ENCODE results near the gene ZNF530. TPM values are rescaled to one million over a fixed set of nuclear protein-coding genes. Genes with fewer than 3 reads are reported as not detected.

Gene ZNF530
- total and polyA plus RNA-seq, 2 experiments from 2014 or later, result 3.3 to 11.2 TPM

DNA sequence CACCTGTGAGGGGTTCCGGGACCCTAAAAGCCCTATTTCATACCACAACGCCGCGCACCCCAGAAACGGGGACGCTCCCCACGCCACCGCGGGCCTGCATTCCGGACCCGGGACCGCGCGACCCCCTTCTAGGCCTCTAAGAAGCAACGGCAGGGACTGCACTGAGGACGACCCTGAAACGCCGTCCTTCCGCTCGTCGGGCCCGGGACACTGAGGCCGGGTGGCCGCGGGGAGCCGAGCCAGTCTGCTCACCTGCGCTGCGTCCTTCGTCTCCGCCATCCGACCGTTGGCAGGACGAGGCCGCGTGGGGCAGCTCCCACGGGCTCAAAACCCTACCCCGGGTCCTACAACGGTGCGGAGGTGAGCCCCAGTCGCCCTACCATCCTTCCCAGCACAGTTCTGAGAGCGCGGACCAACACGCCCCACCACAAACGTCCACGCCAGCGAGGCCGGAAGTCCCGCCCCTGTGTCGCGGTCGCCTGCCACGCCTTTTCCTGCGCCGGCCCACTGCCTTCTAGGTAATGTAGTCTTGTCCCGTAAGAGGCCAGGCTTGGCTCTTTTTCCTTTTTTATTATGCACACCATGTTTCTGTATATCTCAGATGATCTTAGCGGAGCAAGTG lies 40.2 kb upstream of the ZNF530 start, which contains the start of gene ZNF550:
Gene ZNF550, minus strand, starts transcription at position 460 of the 622 bp plus-strand sequence. Its CDS starts 181 bp downstream, at position 279.
- H3K4me2 ChIP-seq, result peak within 1 kb of the TSS; percentile 96
- H3F3A ChIP-seq (replicated peaks; ENCODE audit: low read depth), result no peaks in the 10 kb centered on the region
- H3K27ac Mint-ChIP-seq, result peak within 1 kb of the TSS; percentile 93
- TF ChIP-seq POLR2AphosphoS5 (IDR thresholded peaks at IDR 0.05; ENCODE audit: low read depth) (peak; percentile 95), EZH2 (IDR thresholded peaks at IDR 0.05; ENCODE audit: low read depth, unreplicated experiment) (no peak), NANOG (IDR thresholded peaks at IDR 0.05; ENCODE audit: borderline replicate concordance) (no peak), CREB1 (CRISPR knock-in tag; IDR thresholded peaks at IDR 0.05; ENCODE audit: low read depth) (peak; percentile 92), ZNF331 (CRISPR knock-in tag; IDR thresholded peaks at IDR 0.05; ENCODE audit: low read depth) (no peak), EZH2phosphoT487 (IDR thresholded peaks at IDR 0.05; ENCODE audit: unreplicated experiment) (no peak)
- TF ChIP-seq, protein P1, sequence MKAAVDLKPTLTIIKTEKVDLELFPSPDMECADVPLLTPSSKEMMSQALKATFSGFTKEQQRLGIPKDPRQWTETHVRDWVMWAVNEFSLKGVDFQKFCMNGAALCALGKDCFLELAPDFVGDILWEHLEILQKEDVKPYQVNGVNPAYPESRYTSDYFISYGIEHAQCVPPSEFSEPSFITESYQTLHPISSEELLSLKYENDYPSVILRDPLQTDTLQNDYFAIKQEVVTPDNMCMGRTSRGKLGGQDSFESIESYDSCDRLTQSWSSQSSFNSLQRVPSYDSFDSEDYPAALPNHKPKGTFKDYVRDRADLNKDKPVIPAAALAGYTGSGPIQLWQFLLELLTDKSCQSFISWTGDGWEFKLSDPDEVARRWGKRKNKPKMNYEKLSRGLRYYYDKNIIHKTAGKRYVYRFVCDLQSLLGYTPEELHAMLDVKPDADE (IDR thresholded peaks at IDR 0.05), result peak; percentile 94
- no peaks in the 10 kb centered on the region for H3K27me3 ChIP-seq (ENCODE audit: insufficient read depth)
- peaks cover 49% of the 10 kb centered on the region for H3K9me3 Mint-ChIP-seq
- peak within 1 kb of the TSS; percentile 99 for H3K4me3 Mint-ChIP-seq
- peaks cover 22% of the 10 kb centered on the region for H3K79me2 ChIP-seq (replicated peaks; ENCODE audit: insufficient read depth)
- peak; percentile 91 for DNase-seq (ENCODE audit: low spot score)
- no peaks in the 10 kb centered on the region for H3K27me3 Mint-ChIP-seq (ENCODE audit: insufficient read depth, low read depth, poor library complexity)
- H3K36me3 Mint-ChIP-seq (ENCODE audit: low read depth), result peaks cover 44% of the 10 kb centered on the region
- peak within 1 kb of the TSS; percentile 99 for H2AFZ ChIP-seq
- peak within 1 kb of the TSS; percentile 69; the same call in 1 of the 2 replicates for H3K27ac ChIP-seq (ENCODE audit: low read depth)
- H3K4me1 Mint-ChIP-seq, result peaks cover 11% of the 10 kb centered on the region
- peak within 1 kb of the TSS; percentile 96 for H3K4me3 ChIP-seq
- ATAC-seq, result peak; percentile 98
- H3K4me1 ChIP-seq (ENCODE audit: insufficient read depth), result peaks cover 6% of the 10 kb centered on the region
- H4K20me1 ChIP-seq (replicated peaks; ENCODE audit: insufficient read depth), result peaks cover 4% of the 10 kb centered on the region
- H3K9me2 ChIP-seq (ENCODE audit: insufficient read depth), result peaks cover 8% of the 10 kb centered on the region; the same call in 1 of the 2 replicates
- H3K36me3 ChIP-seq (ENCODE audit: insufficient read depth), result peaks cover 18% of the 10 kb centered on the region; the same call in 1 of the 2 replicates

DNA sequence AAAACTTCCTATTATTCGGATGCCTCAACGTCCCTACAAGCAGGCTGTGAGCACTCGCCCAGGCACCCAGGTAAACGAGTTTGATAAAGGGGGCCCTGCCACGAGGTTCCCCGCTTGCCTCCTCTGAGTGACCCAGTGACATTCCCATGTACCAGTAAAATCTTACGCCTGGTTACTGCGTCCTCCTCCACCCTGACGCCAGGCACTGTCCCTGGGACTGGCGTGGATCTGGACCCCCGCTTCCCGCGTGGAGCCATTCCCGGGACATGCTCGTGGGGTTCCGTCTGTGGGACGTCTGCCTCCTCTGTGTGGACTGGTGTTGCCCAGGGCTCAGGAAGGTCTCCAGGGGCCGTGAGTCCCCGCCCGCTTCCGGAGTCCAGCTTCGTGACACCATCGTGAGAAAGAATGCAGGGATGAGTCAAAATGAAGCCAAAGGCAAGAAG lies 39.6 kb upstream of the ZNF530 start:
- peaks cover 55% of the 10 kb centered on the region for H3K9me3 Mint-ChIP-seq
- no peak overlapping the region for H3K27ac ChIP-seq (ENCODE audit: low read depth)

More for the DNA sequence above, 39.6 kb upstream of the ZNF530 start:
- Histone ChIP-seq H3K4me3 (peak overlapping the region; percentile 96), H3K27me3 (ENCODE audit: insufficient read depth) (no peaks in the 10 kb centered on the region), H3K9me2 (ENCODE audit: insufficient read depth) (peaks cover 8% of the 10 kb centered on the region; the same call in 1 of the 2 replicates), H3K4me1 (ENCODE audit: insufficient read depth) (peaks cover 6% of the 10 kb centered on the region), H4K20me1 (replicated peaks; ENCODE audit: insufficient read depth) (peaks cover 3% of the 10 kb centered on the region), H3K36me3 (ENCODE audit: insufficient read depth) (peaks cover 12% of the 10 kb centered on the region; the same call in 1 of the 2 replicates), H2AFZ (peak overlapping the region; percentile 99), H3K4me2 (peak overlapping the region; percentile 96; the same call in 1 of the 2 replicates), H3F3A (replicated peaks; ENCODE audit: low read depth) (no peaks in the 10 kb centered on the region), H3K79me2 (replicated peaks; ENCODE audit: insufficient read depth) (peaks cover 22% of the 10 kb centered on the region)
- DNase-seq (ENCODE audit: low spot score) (no peak), ATAC-seq (no peak)
- peaks cover 11% of the 10 kb centered on the region for H3K4me1 Mint-ChIP-seq
- peaks cover 40% of the 10 kb centered on the region for H3K36me3 Mint-ChIP-seq (ENCODE audit: low read depth)
- peak overlapping the region; percentile 99 for H3K4me3 Mint-ChIP-seq
- H3K27me3 Mint-ChIP-seq (ENCODE audit: insufficient read depth, low read depth, poor library complexity), result no peaks in the 10 kb centered on the region
- H3K27ac Mint-ChIP-seq, result no peak overlapping the region
- TF ChIP-seq ZNF114 (CRISPR knock-in tag; IDR thresholded peaks at IDR 0.05) (no peak), CREB1 (CRISPR knock-in tag; IDR thresholded peaks at IDR 0.05; ENCODE audit: low read depth) (no peak), NANOG (IDR thresholded peaks at IDR 0.05; ENCODE audit: borderline replicate concordance) (no peak), POLR2AphosphoS5 (IDR thresholded peaks at IDR 0.05; ENCODE audit: low read depth) (no peak), JUNB (IDR thresholded peaks at IDR 0.05; ENCODE audit: unreplicated experiment) (no peak), ZNF331 (CRISPR knock-in tag; IDR thresholded peaks at IDR 0.05; ENCODE audit: low read depth) (no peak), EZH2 (IDR thresholded peaks at IDR 0.05; ENCODE audit: low read depth, unreplicated experiment) (no peak), STAT1 (IDR thresholded peaks at IDR 0.05; ENCODE audit: unreplicated experiment) (no peak), EZH2phosphoT487 (IDR thresholded peaks at IDR 0.05; ENCODE audit: unreplicated experiment) (no peak)
- TF ChIP-seq, protein P2, sequence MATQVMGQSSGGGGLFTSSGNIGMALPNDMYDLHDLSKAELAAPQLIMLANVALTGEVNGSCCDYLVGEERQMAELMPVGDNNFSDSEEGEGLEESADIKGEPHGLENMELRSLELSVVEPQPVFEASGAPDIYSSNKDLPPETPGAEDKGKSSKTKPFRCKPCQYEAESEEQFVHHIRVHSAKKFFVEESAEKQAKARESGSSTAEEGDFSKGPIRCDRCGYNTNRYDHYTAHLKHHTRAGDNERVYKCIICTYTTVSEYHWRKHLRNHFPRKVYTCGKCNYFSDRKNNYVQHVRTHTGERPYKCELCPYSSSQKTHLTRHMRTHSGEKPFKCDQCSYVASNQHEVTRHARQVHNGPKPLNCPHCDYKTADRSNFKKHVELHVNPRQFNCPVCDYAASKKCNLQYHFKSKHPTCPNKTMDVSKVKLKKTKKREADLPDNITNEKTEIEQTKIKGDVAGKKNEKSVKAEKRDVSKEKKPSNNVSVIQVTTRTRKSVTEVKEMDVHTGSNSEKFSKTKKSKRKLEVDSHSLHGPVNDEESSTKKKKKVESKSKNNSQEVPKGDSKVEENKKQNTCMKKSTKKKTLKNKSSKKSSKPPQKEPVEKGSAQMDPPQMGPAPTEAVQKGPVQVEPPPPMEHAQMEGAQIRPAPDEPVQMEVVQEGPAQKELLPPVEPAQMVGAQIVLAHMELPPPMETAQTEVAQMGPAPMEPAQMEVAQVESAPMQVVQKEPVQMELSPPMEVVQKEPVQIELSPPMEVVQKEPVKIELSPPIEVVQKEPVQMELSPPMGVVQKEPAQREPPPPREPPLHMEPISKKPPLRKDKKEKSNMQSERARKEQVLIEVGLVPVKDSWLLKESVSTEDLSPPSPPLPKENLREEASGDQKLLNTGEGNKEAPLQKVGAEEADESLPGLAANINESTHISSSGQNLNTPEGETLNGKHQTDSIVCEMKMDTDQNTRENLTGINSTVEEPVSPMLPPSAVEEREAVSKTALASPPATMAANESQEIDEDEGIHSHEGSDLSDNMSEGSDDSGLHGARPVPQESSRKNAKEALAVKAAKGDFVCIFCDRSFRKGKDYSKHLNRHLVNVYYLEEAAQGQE (IDR thresholded peaks at IDR 0.05; ENCODE audit: unreplicated experiment), result no peak
- TF ChIP-seq, protein P1 (IDR thresholded peaks at IDR 0.05), result no peak
- TF ChIP-seq, protein P3, sequence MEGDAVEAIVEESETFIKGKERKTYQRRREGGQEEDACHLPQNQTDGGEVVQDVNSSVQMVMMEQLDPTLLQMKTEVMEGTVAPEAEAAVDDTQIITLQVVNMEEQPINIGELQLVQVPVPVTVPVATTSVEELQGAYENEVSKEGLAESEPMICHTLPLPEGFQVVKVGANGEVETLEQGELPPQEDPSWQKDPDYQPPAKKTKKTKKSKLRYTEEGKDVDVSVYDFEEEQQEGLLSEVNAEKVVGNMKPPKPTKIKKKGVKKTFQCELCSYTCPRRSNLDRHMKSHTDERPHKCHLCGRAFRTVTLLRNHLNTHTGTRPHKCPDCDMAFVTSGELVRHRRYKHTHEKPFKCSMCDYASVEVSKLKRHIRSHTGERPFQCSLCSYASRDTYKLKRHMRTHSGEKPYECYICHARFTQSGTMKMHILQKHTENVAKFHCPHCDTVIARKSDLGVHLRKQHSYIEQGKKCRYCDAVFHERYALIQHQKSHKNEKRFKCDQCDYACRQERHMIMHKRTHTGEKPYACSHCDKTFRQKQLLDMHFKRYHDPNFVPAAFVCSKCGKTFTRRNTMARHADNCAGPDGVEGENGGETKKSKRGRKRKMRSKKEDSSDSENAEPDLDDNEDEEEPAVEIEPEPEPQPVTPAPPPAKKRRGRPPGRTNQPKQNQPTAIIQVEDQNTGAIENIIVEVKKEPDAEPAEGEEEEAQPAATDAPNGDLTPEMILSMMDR (conservative IDR thresholded peaks at IDR 0.05; ENCODE audit: low read depth in 2 of 2), result no peak

All from GM23338 (cell line).